PC-9 (cell line): ENCODE data around the gene TRAPPC8.

Experiments
- EZH2 ChIP-seq: fragments of 200-600 bp; sonication (generic); IDR thresholded peaks from 2 replicates; pipeline ENCODE4 v1.8.0; 2017; ENCODE audit warnings: antibody characterized with exemption, low read depth
- TF ChIP-seq, protein P1 (sequence below): fragments of 200-600 bp; sonication (generic); conservative IDR thresholded peaks from 2 replicates; pipeline ENCODE4 v1.6.1; 2017; ENCODE audit warnings: mixed run types, antibody characterized with exemption, mild to moderate bottlenecking, moderate library complexity

- TF ChIP-seq, protein P1, sequence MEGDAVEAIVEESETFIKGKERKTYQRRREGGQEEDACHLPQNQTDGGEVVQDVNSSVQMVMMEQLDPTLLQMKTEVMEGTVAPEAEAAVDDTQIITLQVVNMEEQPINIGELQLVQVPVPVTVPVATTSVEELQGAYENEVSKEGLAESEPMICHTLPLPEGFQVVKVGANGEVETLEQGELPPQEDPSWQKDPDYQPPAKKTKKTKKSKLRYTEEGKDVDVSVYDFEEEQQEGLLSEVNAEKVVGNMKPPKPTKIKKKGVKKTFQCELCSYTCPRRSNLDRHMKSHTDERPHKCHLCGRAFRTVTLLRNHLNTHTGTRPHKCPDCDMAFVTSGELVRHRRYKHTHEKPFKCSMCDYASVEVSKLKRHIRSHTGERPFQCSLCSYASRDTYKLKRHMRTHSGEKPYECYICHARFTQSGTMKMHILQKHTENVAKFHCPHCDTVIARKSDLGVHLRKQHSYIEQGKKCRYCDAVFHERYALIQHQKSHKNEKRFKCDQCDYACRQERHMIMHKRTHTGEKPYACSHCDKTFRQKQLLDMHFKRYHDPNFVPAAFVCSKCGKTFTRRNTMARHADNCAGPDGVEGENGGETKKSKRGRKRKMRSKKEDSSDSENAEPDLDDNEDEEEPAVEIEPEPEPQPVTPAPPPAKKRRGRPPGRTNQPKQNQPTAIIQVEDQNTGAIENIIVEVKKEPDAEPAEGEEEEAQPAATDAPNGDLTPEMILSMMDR: no peak
- TF ChIP-seq EZH2: no peak
Observed at GRCh38 chr18:31941010-31941809, 1.7 kb downstream of the TRAPPC8 start.
